Stimulated activated CD4-positive, alpha-beta T cell treated with anti-CD3 and anti-CD28 coated beads, Interleukin-4, amount 100 ng/mL, for 4 hours (primary cell): ENCODE measurements around the gene EPN2.

ENCODE experiments used
- DNase-seq, 2 experiments: peaks; one replicate each; pipeline ENCODE4 v3.0.0-alpha.2; 2020

Gene EPN2

GRCh38 chr17:19332371-19333131 is 95.4 kb downstream of the EPN2 start:
- DNase-seq: no peak

DNA sequence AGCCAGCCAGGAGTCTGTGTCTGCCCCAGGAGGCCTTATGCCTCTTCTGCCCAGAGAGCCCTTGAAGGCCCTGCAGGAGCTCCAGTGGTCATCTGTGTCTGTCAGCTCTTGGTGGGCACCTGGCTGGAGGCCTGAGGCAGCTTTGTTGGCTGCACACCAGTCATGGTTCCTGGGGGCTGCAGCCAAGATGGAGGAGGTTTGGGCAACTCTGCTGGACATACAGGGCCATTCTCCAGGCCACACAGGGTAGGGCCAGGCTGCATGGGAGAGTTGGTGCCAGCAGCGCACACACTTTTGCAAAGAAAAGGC is 95.9 kb downstream of the EPN2 start:
- DNase-seq: no peak

DNA sequence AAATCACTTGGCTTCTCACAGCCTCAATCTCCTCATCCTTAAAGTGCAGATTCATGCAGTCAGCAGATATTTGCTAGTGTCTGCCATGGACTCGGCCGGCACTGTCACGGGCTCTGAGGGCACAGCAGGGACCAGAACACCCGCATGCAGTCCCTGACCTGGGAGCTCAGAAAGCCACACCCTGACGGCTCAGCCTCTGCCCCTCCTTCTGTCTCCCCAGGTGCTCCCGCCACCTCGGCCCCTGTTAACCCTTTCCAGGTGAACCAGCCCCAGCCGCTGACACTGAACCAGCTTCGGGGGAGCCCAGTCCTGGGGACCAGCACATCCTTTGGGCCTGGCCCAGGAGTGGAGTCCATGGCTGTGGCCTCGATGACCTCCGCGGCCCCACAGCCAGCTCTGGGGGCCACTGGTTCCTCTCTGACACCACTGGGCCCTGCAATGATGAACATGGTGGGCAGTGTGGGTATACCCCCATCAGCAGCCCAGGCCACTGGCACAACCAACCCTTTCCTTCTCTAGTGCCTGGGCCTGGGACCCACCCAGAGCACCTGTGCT is 96.6 kb downstream of the EPN2 start:
- no peak for DNase-seq

- DNase-seq: no peak
Measured at GRCh38 chr17:19334331-19334730, 97.2 kb downstream of the EPN2 start.

- DNase-seq: no peak
Measured at GRCh38 chr17:19335951-19336631, 98.9 kb downstream of the EPN2 start.

- DNase-seq: no peak
Measured at GRCh38 chr17:19336938-19337711, 100.0 kb downstream of the EPN2 start.

- DNase-seq: no peak
Measured at GRCh38 chr17:19337712-19338023, 100.5 kb downstream of the EPN2 start.

DNA sequence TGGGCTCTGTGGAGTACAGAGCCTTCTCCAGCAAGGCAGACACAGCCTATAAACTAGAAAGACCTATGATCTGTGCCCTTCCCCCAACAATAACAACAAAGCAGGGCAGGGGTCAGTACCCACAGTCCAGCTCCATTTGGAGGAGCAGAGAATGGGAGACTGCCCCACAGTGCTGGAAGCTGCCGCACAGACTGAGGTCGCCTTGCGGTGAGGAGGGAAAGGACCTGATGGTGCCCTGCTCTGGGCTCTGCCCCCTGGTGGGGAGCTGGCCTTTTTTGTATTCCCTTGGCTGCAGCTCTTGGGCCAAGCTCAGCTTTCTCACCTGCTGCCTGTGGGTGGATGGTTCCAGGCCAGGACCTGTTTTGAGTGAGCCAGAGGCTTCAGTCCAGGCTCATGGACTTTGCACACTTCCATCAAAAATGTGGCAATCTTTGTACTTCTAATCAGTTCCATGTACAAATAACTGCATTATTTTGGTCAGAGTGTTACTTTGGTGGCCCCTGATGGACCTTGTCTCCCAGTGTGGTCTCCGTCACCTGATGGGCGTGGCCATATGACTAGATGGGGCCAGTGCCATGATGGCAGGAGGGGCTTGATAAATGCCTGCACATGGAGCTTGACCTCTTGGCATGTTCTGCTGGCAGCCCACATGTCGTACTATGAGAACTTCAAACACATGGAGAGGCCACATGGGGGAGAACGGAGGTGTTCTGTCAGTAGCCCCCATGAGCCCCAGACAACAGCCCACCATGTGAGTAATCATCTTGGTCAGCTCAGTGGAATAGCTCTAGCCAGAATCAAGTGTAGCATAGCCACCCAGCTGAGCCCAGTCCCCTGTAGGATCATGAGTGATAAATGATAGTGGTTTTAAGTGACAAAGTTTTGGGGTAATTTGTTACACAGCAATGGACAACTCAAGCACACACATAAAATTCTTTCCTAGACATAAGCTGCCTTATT is 101.1 kb downstream of the EPN2 start:
- DNase-seq: peak; percentile 54 to 56

DNA sequence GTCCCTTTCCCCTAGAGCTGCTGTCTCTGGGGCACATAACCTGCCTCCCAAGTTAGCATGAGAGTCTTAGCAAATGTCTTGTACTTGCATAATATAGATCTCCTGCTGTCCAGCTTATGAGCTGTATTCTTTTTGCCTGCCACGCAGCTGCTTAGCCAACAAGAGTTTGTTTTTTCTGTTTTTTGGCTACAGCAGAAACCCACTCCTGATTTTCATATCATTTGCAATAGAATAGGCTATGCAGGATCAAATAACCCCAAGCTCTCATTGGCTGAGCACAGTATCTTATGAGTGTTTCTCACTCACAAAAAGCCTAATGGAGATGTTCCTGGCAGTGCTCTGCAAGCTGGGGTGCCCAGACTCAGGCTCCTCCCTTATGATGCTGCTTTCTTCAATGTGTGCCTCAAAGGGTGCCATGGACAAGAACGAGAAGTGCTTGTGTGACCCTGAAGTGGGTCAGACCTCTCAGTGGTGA is 102.2 kb downstream of the EPN2 start:
- DNase-seq: no peak

DNA sequence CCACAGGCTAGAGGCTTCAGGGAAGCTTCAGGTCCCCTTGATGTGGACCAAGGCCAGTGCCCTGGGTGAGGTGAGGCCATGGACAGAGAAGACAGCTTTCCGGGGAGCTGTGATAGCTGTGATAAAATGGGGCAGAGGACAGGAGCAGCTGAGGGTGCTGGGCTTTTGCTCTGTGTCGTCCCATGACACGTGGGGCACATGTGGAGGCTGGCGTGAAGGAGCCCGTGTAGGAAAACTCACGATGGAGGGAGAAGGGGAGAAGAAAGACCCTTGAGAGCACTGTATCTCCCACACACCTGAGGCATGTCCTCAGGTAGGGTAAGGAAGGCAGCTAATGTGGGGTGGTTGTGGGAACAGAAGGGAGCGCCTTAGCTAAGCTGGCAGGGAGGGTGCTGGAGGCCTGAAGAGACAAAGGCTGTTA is 104.1 kb downstream of the EPN2 start:
- no peak for DNase-seq

DNA sequence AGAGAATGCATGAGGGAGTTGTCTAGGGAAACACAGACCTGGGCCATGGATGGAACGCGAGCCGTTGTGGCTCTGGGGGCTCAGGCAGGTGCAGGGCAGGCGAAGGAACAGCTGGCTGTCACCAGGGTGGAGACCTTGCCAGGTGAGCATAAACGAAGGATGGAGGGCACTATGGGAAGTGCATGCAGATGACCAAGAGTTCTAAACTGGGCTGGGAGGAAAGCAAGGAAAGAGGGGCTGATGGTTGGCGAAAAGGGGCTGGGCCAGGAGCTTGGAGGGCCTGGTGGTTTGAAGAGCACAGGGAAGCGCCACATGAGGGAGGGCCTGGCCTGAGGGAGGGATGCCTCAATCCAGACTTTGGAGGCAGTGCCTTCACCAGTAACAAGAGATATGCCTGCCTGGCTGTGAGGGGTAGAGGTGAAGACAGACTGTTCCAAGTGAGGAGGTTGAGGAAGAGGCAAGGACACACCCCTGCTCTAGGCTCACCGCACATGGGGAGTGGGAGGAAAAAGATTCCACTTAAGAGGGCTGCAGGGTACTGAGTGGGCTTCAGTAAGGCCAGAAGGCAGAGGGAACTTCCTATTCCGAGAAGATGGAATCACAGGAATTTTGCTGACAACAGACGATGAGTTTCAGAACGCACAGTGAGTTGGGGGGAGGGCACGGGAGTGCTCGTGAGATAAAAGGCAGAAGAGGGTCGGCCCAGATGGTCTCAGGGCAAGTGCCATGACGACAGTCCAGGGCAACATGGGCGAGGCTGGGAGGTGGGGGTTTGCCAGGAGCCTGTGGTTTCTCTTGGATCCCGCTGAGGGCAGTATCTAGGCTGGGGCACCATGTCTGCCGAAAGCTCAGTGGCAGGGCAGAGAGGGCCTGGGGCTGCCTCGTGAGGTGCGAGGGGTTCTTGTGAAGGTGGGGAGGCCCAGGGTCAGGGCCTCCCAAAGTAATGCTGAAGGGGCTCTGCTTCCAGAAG is 104.8 kb downstream of the EPN2 start:
- DNase-seq: no peak

GRCh38 chr17:19342611-19343255 is 105.6 kb downstream of the EPN2 start:
- no peak for DNase-seq

DNA sequence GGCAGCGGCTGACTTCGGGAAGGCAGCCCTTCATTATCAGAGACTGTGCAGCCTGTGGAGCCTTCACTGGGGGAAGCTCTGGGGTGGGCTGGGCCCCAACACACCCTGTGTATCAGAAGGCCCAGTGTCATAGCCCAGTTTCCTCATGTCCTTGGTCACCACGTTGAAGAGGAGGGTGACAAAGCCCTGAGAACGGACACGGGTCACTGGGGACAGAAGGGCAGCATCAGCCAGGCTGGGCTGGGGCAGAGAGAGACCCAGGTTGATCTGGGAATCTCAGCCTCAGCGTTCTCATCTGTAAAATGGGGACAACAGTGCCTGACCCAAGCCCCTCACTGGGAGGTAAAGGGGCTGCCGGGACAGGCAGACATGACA is 106.1 kb downstream of the EPN2 start:
- DNase-seq: no peak

DNA sequence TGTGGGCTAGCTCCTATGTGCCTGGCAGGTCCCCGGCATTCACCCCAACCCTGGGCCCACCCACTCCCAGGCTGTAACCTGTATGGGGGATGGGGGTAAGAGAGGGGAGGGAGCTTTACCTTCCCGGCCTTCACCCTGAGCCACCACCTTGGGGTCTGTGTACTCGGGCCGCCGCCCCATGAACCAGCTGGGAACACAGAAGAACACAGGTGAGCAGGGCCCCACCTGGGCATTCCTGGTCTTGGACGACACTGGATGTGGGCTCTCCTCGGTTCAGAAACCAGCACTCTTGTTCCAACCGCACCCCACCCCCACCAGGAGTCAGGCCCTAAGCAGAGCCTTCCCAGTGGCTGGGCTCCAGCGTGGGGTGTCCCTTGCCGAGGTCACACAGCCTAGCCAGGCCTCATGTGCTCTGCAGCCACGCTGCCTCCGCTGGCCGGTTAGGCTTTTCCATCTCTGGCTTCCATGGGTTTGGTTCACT is 106.5 kb downstream of the EPN2 start:
- no peak for DNase-seq

DNA sequence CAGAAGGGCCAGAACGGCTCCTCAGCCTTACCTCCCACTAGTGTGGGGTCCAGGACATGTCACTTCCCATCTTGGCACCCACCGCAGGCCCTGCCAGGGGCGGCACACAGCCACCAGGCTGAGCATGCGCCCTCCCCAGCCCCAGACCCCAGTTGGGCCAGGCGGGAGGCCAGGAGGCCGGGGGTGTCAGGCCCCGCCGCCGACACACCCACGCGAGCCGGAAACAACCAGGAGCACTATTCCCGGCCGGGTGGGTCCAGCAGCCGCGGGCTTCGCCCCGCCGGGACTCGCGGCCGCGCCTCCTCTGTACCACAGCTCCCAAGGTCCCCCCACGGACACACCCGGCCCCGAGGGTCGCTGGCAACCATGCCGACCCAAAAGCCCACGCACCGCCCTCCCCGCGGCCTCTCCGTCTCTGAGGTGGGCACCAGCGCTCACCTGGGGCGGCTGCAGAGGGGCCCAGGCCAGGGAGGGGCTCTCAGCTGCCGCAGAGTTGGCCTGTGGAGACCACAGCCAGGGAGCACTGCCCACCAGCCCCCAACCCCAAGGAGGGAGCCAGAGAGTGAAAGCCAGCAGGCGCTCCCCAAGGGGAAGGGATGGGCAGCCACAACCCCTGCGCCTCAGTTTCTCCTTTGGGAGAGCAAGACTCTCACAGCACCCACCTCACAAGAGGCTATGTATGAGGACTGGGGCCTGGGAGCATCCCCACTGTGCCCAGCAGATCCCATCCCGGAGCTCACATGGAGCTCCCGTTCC is 107.3 kb downstream of the EPN2 start:
- no peak for DNase-seq

DNA sequence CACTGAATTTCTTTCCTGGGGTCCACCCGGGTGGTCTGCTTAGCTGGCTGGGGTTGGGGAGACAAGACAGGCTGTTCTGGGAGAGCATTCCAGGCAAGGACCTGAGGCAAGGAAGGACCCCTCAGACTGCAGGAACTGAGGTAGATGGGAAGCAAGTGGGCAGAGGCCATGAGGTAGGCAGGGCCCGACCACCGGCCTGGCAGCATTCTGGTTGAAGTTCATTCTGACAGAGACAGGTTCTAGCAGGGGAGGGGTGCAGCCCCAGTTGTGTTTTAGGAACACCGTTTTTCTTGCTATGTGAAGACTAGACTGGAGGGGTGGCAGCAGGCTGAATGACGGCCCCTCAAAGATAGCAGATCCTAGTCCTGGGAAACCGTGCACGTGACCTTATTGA is 107.9 kb downstream of the EPN2 start:
- DNase-seq: no peak

DNA sequence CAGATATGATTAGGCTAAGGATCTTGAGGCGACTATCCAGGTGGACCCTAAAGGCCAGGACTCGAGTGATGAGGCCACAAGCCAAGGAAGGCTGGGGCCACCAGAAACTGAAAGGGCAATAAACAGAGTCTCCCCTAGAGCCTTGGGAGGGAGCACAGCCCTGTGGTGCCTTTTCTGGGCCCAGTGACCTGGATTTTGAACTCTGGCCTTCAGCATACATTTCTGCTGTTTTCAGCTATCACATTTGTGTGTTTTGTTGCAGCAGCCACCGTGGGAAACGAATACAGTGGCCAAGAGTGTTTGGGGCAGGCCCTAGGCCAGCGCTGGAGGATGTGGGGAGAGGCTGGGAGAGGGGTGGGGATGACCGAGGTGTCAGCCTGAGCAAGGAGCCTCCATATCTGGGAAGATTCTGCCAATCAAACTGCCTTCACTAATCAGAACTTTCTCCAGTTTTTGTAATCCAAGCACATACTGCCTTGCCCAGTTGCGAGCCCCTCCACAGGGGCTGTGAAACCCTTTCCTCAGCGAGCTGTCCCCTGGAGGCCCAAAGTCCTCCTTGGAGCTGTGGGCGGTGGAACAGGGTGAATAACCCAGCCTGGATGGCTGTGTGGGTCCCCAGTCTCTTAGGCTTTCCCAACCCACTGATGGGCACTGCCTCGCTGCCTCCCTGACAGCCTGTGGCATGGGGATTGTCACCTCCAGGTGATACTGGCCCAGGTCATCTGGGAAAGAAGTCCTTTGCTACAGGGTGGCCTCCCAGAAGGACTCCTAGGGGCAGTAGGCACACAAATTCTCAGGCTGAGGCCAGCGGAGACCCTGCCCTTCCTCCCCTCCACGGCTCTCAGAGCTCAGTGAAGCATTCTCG is 108.6 kb downstream of the EPN2 start:
- DNase-seq: no peak

- no peak for DNase-seq
Measured at GRCh38 chr17:19346351-19347255, 109.4 kb downstream of the EPN2 start.
